GM21576 (cell line): ENCODE data around the gene DKK2.
"Not testable (repeated sequence)": the region's sequence is repeated elsewhere in the genome, so short reads cannot be mapped to it uniquely, and the experiment has no call there.

Experiments
- ATAC-seq: cut with Tn5 transposase; IDR thresholded peaks from one replicate; pipeline ENCODE4 v1.9.1; 2021; ENCODE audit warnings: mild to moderate bottlenecking, moderate library complexity; ENCODE audit not compliant: unreplicated experiment

Gene DKK2

DNA sequence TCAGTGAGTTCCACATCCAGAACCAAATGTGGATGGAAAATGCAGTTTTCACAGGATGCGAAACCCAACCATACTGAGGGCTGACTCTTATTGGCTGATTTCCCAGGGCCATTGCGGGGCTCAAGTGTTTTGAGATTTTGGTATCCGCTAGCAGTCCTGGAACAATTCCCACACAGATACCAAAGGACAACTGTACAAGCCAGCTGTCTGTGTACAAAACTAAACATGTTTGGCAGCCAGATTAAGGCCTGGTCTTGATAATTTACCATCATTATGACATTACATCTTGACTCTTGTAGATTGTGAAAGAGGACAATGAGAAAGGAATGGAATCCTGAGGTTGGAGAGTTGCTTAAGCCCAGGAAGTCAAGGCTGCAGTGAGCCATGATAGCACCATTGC lies 121.9 kb downstream of the DKK2 start:
- no peak for ATAC-seq

GRCh38 chr4:106909486-106910188 lies 126.5 kb downstream of the DKK2 start:
- no peak for ATAC-seq

DNA sequence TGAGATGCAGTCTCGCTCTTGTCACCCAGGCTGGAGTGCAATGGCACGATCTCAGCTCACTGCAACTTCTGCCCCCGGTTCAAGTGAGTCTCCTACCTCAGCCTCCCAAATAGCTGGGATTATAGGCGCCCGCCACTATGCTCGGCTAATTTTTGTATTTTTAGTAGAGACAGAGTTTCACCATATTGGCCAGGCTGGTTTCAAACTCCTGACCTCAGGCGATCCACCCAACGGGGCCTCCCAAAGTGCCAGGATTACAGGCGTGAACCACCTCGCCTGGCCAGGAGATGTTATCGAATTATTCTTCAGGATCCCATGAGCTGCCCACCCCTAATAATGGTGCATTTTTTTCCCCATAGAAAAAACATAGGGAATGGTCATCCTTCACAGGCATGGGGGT lies 128.1 kb downstream of the DKK2 start:
- not testable (repeated sequence) for ATAC-seq

DNA sequence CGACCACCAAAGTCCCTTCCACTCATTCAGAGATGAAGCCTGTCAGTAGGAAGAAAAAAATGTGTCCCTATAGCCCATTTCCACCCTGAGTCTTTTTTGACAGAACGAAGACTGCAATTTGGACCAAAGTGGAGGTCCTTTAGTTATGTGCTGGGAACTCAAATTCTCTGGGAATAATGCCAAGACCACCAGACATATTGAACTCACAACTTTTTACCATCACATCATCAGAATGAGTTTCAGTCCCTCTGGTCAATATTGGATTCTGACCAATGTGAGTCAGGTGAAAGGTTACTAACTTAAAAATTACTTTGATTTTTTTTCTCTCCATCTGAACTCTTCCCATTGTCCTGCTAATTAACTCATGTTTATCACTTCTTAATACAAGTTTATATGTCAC lies 128.9 kb downstream of the DKK2 start:
- ATAC-seq = no peak

DNA sequence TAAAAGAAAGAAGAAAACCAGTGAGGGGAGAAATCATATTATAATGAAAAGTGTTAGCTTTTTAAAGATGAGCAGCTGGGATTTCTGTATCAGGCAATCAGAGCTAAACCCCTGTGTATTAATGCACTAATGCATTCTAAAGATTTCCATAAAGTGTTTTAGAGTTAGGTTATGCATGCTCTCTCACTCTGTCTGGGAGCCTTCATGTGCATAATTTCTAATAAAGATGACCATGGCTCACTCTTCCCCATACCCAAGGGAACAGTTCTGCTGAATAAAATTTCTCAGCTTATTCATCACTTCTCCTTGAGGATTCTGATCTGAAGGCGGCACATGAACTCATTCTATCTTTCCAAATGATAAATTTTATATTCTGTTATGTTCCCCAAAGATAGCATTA lies 129.4 kb downstream of the DKK2 start:
- ATAC-seq = no peak

GRCh38 chr4:106898621-106899230 lies 137.4 kb downstream of the DKK2 start:
- peak; percentile 80 for ATAC-seq

GRCh38 chr4:106893903-106894302 lies 142.2 kb downstream of the DKK2 start:
- ATAC-seq = no peak

- ATAC-seq = no peak
Observed at GRCh38 chr4:106893395-106893881, 142.7 kb downstream of the DKK2 start.

DNA sequence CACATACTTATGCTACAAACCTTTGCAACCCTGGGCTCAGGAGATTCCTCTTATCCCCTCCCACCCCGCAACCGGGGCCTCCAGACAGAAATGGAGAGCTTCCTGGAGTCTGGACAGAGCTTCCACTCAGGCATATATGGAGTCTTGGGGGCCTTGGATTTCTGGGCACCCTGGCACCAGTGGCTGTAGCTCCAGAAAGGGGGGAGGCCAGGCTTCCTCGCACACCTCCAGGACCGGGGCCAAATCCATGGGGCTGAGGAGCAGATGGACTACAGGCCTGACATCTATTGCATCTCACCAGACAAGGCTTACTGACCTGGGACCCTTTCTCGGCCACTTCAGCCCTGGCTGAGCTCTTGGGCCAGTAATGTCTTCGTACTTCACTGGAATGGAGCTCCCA lies 143.3 kb downstream of the DKK2 start:
- ATAC-seq = no peak

DNA sequence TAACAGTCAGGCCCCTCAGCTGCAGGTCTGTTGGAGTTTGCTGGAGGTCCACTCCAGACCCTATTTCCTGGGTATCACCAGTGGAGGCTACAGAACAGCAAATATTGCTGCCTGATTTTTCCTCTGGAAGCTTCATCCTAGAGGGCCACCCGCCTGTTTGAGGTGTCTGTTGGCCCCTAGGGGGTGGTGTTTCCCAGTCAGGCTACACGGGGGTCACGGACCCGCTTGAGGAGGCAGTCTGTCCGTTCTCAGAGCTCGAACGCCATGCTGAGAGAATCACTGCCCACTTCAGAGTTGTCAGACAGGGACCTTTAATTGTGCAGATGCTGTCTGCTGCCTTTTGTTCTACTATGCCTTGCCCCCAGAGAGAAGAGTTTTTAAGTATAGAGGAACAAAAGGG lies 160.8 kb downstream of the DKK2 start:
- no peak for ATAC-seq
